Muscle of back (tissue), 11 donors: ENCODE data around the gene DCAF11. TPM values are rescaled to one million over a fixed set of nuclear protein-coding genes. Genes with fewer than 3 reads are reported as not detected.
A peak's percentile ranks its signal among the peaks of the same experiment; 100 is the strongest.

ENCODE experiments used
- DNase-seq, 3 donors: peaks; one replicate each; pipeline versions ENCODE4 v3.0.0 to v3.0.0-alpha.2; 2013
- polyA plus RNA-seq, 10 donors: library from polyadenylated mRNA; unstranded; fragments of 120-200 nt; gene quantifications; one replicate each; pipeline ENCODE4 v1.2.1, GENCODE V29; 2013; ENCODE audit not compliant: insufficient read length in 10 of 10

The DCAF11 gene
- polyA plus RNA-seq, 10 donors = 35.0 to 45.0 (median 38.1) TPM

DNA sequence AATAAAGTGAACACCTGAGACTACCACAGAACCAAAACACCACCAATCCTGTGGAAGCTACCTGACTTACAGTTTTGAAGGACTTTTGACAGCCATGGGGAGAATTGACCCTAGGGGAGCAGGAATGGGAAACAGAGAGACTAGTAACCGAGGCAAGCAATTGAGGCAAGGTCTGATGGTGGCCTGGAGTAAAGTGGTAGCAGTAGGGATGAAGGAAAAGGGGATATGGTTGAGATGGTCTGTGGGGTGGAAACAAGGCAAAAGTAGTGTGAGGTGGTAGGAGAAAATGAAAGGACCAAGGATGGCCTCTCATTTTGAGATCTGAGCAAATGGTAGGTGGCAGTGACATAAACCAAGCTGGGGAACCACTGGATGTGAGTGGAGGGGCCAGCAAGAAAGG, 42.3 kb downstream of the DCAF11 start:
- no peak for DNase-seq

DNA sequence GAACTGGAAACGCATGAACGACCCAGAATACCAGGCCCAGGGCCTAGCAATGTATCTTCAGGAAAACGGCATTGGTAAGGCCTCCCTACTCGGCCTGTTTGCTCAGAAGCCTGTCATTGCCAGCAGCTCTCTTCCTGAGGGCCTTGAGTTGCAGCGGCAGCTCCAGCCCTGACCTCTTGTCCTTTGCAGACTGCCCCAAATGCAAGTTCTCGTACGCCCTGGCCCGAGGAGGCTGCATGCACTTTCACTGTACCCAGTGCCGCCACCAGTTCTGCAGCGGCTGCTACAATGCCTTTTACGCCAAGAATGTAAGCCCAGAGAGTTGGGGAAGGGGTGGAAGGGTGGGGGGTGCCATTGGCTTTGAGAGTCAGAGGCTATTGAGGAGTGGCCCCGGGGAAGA, 42.8 kb downstream of the DCAF11 start:
- no peak for DNase-seq

DNA sequence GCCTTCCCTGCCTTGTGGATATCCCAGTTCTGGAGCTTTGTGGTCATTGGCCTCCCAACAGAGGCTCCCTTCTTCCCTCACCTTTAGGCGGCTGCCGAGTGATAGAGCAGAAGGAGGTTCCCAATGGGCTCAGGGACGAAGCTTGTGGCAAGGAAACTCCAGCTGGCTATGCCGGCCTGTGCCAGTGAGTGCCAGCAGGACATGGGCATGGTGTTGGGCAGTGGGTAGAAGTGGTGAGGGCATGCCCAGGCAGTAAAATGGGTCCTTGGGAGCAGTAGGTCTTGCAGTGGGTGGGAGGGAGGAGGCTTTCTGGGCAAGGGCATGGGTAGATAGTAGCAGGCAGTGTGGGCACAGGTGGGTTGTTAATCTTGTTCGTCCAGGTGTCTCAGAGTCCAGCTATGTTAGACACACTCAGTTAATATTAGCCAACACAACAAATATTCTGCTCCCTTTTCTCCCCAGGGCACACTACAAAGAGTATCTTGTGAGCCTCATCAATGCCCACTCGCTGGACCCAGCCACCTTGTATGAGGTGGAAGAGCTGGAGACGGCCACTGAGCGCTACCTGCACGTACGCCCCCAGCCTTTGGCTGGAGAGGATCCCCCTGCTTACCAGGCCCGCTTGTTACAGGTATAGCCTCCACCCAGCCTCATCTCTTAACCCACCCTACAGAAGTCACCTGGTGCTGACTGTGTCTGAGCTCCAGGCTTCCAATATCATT, 45.4 kb downstream of the DCAF11 start:
- DNase-seq = no peak

DNA sequence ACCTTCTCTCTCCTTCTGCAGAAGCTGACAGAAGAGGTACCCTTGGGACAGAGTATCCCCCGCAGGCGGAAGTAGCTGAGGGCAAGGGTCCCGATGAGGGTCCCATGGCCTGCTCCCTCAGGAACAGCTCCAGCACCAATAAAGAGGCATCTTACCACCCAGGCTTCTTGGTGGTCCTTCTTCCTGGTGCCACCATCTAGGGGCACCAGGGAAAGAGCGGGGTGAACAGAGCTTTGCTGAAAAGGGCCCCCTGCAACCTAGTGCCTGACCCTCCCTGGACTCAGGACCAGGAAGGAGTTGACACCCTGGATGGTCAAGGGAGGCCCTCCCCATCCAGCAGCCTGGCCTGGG, 45.9 kb downstream of the DCAF11 start:
- no peak for DNase-seq

DNA sequence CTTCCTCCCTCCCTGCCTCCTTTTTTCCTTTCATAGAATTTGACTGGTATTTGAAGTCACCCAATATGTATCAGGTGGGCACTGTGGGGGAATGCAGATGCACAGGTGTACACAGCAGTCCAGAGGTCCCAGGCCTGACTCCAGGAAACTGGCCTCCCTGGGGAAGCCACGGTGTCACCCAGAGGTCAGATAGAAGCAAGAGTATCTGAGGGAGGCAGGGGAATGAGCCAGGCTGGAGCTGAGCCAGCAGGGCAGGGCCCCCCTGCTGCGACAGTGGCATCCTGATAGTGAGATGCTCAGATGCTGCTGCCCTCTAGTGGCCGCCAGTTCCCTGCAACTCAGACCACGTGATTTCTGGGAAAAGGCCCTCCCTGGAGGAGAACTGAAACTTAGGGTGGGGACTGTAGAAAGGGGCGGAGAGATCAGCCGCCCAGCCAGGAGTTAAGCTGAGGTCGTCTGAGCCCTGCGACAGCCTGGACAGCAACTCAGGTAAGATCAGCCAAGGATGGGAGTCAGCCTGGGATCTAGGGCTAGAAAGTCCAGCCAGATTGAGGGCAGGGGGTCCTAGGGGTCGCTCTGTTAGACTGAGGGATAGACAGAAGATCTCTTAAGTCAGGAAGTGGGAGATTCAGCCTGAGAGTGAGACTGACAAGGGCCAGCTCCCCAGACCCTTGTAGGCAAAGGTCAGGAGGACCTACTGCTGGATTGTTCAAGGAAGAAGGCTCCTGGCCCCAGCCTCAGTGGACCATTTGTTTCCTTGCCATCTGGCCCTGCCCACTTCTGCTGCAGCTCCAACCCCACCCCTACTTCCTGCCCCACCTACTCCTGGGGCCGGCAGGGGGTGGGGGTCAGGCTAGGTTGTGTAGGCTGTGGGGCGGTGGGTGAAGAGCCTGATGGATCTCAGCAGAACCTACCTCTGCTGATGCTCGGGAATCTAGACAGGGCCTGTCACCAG, 46.5 kb downstream of the DCAF11 start, which contains the start of gene IRF9:
Gene IRF9, plus strand, starts transcription at position 416 of the 955 bp plus-strand sequence. CDS start 880 bp downstream, outside the sequence.
- peak; percentile 96 to 97 (median 97) for DNase-seq

DNA sequence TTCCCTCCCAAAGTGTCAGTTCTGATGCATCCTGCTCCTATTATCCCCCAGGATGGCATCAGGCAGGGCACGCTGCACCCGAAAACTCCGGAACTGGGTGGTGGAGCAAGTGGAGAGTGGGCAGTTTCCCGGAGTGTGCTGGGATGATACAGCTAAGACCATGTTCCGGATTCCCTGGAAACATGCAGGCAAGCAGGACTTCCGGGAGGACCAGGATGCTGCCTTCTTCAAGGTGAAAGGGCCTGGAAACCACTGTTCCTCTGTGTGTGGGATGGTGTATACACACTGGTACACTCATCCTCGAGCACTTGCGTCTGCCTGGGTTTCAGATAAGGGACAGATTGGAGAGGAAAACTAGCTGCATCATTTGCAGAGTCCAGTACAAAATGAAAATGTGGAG, 47.5 kb downstream of the DCAF11 start:
- DNase-seq = no peak

DNA sequence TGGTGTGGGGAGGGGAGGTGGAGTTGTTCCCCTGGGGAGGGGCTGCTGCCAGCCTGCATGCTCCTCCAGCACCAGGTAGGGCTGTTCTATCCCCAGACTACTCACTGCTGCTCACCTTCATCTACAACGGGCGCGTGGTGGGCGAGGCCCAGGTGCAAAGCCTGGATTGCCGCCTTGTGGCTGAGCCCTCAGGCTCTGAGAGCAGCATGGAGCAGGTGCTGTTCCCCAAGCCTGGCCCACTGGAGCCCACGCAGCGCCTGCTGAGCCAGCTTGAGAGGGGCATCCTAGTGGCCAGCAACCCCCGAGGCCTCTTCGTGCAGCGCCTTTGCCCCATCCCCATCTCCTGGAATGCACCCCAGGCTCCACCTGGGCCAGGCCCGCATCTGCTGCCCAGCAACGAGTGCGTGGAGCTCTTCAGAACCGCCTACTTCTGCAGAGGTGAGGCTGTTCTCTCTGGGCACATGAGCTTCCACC, 50.0 kb downstream of the DCAF11 start:
- DNase-seq = no peak

DNA sequence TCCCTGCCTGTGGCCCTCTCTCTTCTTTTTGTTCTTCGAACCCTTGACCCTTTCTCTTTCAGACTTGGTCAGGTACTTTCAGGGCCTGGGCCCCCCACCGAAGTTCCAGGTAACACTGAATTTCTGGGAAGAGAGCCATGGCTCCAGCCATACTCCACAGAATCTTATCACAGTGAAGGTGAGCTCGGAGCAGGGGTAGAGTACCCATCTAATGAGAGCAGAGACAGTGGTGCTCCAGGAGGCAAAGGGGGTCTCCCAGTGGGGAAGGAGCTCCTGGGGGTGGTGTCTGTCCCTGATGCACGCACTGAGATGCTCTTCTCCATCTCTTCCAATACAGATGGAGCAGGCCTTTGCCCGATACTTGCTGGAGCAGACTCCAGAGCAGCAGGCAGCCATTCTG, 51.2 kb downstream of the DCAF11 start:
- no peak for DNase-seq

DNA sequence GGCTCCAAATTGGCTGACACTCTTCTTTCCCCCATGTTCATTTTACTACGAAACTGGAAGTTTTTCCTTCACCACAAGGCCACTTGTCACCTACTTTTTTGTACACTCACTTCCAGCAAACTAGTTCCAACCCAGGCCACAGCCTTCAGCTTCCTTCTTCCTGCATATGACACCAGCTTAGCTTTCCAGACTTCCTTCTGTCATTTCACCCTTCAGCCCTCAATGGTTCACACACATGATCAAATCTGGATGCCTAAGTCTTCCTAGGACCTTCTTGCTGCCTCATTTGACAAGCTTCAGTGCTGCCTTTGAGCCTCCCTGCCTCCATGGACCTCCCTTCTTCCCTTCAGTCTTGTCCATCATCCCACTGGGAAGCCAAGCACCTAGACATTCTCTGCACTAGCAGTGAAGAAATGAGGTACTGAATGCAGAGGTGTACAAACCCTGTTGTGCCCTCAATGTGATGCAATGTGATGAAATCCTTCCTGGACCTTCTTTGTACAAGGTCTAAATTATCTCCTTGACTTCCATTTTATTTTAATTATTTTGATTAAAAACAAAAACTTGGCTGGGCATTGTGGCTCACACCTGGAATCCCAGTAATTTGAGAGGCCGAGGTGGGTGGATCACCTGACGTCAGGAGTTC, 53.0 kb downstream of the DCAF11 start:
- DNase-seq = no peak

DNA sequence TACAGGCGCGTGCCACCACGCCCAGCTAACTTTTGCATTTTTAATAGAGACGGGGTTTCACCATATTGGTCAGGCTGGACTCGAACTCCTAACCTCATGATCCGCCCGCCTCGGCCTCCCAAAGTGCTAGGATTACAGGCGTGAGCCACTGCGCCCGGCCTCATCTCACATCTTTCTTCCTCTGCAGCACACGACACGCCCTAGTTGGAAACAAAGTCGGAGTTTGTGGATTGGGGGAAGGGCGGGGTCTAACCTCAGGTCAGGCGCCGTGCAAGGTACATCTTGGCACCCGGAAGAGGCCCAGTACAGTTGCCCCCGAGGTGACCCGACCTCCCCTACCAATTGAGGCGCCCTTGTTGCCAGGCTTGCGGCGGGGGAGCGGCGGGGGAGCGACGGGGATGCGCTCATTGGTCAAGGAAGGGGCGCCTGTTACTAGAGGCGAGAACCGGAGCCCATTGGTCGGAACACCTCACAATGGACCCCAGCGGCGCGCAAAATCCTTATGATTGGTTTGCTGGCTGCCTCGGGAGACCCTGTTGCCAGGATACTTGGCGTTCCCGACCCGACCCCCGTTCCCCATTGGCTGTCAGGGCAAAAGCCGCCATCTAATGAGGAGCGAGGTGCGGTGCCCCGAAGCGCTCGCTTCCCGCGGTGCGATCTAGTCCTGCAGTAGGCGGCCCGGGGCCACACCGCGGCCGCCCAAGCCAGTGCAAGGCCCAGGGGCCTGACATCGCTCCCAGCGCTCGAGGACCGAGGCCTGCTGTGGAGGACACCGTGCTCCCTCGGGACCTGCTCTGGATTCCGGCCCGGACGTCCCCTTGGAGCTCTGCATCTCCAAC, 57.1 kb downstream of the DCAF11 start, which contains the start of gene REC8:
Gene REC8, plus strand, starts transcription at position 659 of the 839 bp plus-strand sequence. CDS start 473 bp downstream, outside the sequence.
- peak; percentile 66 to 90 (median 80) for DNase-seq

DNA sequence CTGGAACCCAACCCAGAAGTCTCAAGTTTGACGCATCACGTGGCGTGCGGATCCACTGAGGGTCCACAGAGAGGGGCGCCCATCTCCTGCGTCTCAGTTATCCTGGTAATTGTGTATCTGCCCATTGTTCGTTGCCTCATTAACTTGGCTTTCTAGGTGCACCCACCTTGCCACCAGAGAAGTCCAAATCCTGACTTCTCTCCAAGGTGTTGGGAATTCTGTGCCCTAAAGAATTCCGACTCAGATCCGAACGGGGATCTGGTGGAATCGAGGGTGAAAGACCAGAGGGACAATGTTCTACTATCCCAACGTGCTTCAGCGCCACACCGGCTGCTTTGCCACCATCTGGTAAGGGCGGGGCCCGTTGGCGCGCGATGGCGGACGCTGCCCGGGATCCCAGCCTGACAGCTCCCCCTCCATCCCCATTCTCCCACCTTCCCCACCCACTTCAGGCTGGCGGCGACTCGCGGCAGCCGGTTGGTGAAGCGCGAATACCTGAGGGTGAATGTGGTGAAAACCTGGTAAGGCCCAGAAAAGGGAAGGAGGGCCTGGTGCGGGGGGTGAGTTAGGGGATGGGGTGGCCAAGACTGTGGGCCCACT, 57.8 kb downstream of the DCAF11 start:
- no peak for DNase-seq

DNA sequence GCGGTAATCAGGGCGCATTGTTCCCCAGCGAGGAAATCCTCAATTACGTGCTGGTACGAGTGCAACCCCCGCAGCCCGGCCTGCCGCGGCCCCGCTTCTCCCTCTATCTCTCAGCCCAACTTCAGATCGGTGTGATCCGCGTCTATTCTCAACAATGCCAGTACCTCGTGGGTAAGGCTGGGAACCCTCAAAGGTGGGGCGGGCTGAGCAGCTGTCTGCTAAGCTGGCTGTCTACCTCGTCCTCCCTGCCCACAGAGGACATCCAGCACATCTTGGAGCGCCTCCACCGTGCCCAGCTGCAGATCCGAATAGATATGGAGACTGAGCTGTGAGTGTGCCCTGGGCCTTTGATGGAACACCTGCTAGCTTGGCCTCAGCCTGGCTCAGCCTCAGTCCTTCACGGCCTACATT, 58.3 kb downstream of the DCAF11 start:
- DNase-seq = no peak

Other genes with a start within 250 kb of the DCAF11 start
- 10 to 100 TPM; 10.4 to 29.7 (median 20.1) TPM for gene DHRS4, start 161.0 kb upstream of the DCAF11 start, polyA plus RNA-seq
- 10 to 100 TPM in 8 of 10 donors, 1 to 10 TPM in 2; 8.4 to 17.3 (median 13.8) TPM for gene DHRS4L2, start 125.8 kb upstream of the DCAF11 start, polyA plus RNA-seq
- gene CARMIL3, start 62.8 kb upstream of the DCAF11 start, polyA plus RNA-seq = under 1 TPM; 0.09 to 0.50 (median 0.17) TPM
- under 1 TPM in 1 of 10 donors, not detected in 9; 0.07 TPM for gene CPNE6, start 43.2 kb upstream of the DCAF11 start, polyA plus RNA-seq
- gene PCK2, start 20.5 kb upstream of the DCAF11 start, polyA plus RNA-seq = 1 to 10 TPM; 2.8 to 6.0 (median 3.5) TPM
- 1 to 10 TPM in 9 of 10 donors, under 1 TPM in 1; 0.98 to 1.6 (median 1.2) TPM for gene NRL, start 172 bp downstream of the DCAF11 start, polyA plus RNA-seq
- gene FITM1, start 15.9 kb downstream of the DCAF11 start, polyA plus RNA-seq = 100 to 1,000 TPM in 8 of 10 donors, 10 to 100 TPM in 2; 68.5 to 142 (median 118) TPM
- gene PSME1, start 21.4 kb downstream of the DCAF11 start, polyA plus RNA-seq = 100 to 1,000 TPM in 8 of 10 donors, 10 to 100 TPM in 2; 96.2 to 122 (median 112) TPM
- 10 to 100 TPM; 19.1 to 30.8 (median 26.9) TPM for gene EMC9, start 26.8 kb downstream of the DCAF11 start, polyA plus RNA-seq
- gene PSME2, start 31.8 kb downstream of the DCAF11 start, polyA plus RNA-seq = 10 to 100 TPM; 72.7 to 96.7 (median 84.4) TPM
- 10 to 100 TPM; 26.5 to 46.0 (median 33.1) TPM for gene RNF31, start 32.7 kb downstream of the DCAF11 start, polyA plus RNA-seq
- 10 to 100 TPM; 23.8 to 36.0 (median 28.2) TPM for gene IRF9, start 46.5 kb downstream of the DCAF11 start, polyA plus RNA-seq
- gene REC8, start 57.3 kb downstream of the DCAF11 start, polyA plus RNA-seq = 10 to 100 TPM in 6 of 10 donors, 1 to 10 TPM in 4; 5.7 to 11.6 (median 10.7) TPM
- gene IPO4, start 74.0 kb downstream of the DCAF11 start, polyA plus RNA-seq = 10 to 100 TPM; 21.5 to 31.8 (median 26.6) TPM
- gene TM9SF1, start 80.7 kb downstream of the DCAF11 start, polyA plus RNA-seq = 10 to 100 TPM; 11.2 to 25.1 (median 17.6) TPM
- gene TSSK4, start 90.9 kb downstream of the DCAF11 start, polyA plus RNA-seq = 1 to 10 TPM; 1.8 to 8.7 (median 2.8) TPM
- 10 to 100 TPM; 26.0 to 44.1 (median 34.5) TPM for gene CHMP4A, start 98.7 kb downstream of the DCAF11 start, polyA plus RNA-seq
- gene MDP1, start 101.3 kb downstream of the DCAF11 start, polyA plus RNA-seq = 10 to 100 TPM in 1 of 10 donors, 1 to 10 TPM in 9; 6.1 to 10.2 (median 8.0) TPM
- 100 to 1,000 TPM; 168 to 226 (median 186) TPM for gene NEDD8, start 117.6 kb downstream of the DCAF11 start, polyA plus RNA-seq
- gene GMPR2, start 118.2 kb downstream of the DCAF11 start, polyA plus RNA-seq = 10 to 100 TPM; 41.5 to 57.6 (median 50.7) TPM
- gene TINF2, start 127.8 kb downstream of the DCAF11 start, polyA plus RNA-seq = 10 to 100 TPM; 33.5 to 43.0 (median 41.5) TPM
- gene TGM1, start 148.4 kb downstream of the DCAF11 start, polyA plus RNA-seq = 1 to 10 TPM in 7 of 10 donors, under 1 TPM in 3; 0.82 to 3.9 (median 1.3) TPM
- gene RABGGTA, start 156.8 kb downstream of the DCAF11 start, polyA plus RNA-seq = 10 to 100 TPM in 9 of 10 donors, 1 to 10 TPM in 1; 10.0 to 20.1 (median 13.3) TPM
- 10 to 100 TPM; 10.9 to 21.2 (median 17.0) TPM for gene DHRS1, start 185.0 kb downstream of the DCAF11 start, polyA plus RNA-seq
- gene NOP9, start 185.1 kb downstream of the DCAF11 start, polyA plus RNA-seq = 10 to 100 TPM; 18.6 to 24.6 (median 20.0) TPM
- 10 to 100 TPM in 7 of 10 donors, 1 to 10 TPM in 3; 8.3 to 15.5 (median 12.0) TPM for gene CIDEB, start 193.2 kb downstream of the DCAF11 start, polyA plus RNA-seq
- 1 to 10 TPM; 1.4 to 3.4 (median 2.7) TPM for gene LTB4R2, start 195.4 kb downstream of the DCAF11 start, polyA plus RNA-seq
- gene LTB4R, start 196.7 kb downstream of the DCAF11 start, polyA plus RNA-seq = 1 to 10 TPM; 2.2 to 6.7 (median 3.6) TPM
- 10 to 100 TPM in 6 of 10 donors, 1 to 10 TPM in 4; 8.5 to 23.7 (median 14.3) TPM for gene ADCY4, start 220.3 kb downstream of the DCAF11 start, polyA plus RNA-seq
- 1 to 10 TPM in 8 of 10 donors, under 1 TPM in 2; 0.78 to 2.3 (median 1.8) TPM for gene RIPK3, start 225.2 kb downstream of the DCAF11 start, polyA plus RNA-seq